GM18502 (cell line): ENCODE results near the gene CLPSL2.

Experiments used
- ATAC-seq: cut with Tn5 transposase; IDR thresholded peaks from one replicate; pipeline ENCODE4 v1.9.1; 2021; ENCODE audit warnings: mild to moderate bottlenecking; ENCODE audit not compliant: unreplicated experiment, poor library complexity

Gene CLPSL2

GRCh38 chr6:35824552-35825192, 48.3 kb downstream of the CLPSL2 start:
- ATAC-seq = no peak
